HG03521 (cell line): ENCODE results near the gene RAB3A.

Experiments used
- ATAC-seq: cut with Tn5 transposase; IDR thresholded peaks from one replicate; pipeline ENCODE4 v1.9.1; 2021; ENCODE audit warnings: mild to moderate bottlenecking, moderate library complexity; ENCODE audit not compliant: unreplicated experiment

The RAB3A gene

GRCh38 chr19:18202397-18202777, 1.5 kb downstream of the RAB3A start:
- no peak for ATAC-seq

DNA sequence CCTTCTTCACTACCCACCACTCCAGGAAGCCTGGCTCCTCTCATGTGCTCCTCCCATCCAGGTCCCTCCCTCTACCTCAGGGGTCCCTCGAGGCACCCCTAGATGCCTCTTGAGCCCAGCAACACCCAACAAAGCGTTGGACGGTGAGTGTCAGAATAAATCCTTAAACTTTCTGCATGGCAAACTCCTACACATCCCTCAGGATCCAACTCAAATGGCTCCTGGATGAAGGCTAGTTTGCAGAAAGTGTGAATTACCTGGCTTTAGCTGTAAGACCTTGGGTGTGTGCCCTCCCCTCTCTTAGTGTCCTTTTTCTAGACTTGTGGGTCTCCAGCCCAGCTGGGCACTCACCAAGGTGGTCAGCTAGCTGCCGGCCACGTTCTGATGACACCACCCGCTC, 5.5 kb downstream of the RAB3A start:
- no peak for ATAC-seq

- ATAC-seq: no peak
Measured at GRCh38 chr19:18197941-18198340, 5.9 kb downstream of the RAB3A start.

- ATAC-seq: no peak
Measured at GRCh38 chr19:18197306-18197705, 6.5 kb downstream of the RAB3A start.

DNA sequence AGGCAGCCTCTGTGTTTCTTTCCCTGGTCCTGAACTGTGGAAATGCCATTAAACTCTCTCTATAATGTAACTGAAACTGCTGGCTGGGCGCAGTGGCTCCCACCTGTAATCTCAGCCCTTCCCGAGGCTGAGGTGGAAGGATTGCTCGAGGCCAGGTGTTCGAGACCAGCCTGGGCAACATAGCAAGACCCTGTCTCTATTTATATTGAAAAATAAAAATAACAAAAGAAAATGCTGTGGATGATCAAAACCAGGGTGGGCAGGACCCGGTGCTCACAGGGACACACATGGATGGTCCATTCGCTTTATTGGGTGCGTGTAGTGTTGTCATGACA, 7.4 kb downstream of the RAB3A start:
- ATAC-seq: no peak

- ATAC-seq: no peak
Measured at GRCh38 chr19:18194554-18195238, 9.1 kb downstream of the RAB3A start.

DNA sequence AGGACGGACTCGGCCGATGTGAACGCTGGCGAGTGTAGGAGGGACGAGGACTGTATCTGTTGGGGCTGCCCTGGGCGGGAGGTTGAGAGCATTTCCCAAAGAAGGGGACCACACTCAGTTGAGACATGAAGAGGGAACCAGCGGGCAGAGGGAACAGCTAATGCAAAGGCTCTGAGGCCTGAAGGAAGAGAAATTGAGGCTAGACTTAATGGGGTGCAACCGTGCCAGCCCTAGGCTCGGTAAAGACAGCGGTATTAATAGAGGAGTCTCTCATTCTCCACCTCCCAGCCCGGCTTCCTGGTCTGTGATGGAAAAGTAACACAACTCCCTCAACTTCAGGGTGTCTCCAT, 9.7 kb downstream of the RAB3A start:
- ATAC-seq: no peak

DNA sequence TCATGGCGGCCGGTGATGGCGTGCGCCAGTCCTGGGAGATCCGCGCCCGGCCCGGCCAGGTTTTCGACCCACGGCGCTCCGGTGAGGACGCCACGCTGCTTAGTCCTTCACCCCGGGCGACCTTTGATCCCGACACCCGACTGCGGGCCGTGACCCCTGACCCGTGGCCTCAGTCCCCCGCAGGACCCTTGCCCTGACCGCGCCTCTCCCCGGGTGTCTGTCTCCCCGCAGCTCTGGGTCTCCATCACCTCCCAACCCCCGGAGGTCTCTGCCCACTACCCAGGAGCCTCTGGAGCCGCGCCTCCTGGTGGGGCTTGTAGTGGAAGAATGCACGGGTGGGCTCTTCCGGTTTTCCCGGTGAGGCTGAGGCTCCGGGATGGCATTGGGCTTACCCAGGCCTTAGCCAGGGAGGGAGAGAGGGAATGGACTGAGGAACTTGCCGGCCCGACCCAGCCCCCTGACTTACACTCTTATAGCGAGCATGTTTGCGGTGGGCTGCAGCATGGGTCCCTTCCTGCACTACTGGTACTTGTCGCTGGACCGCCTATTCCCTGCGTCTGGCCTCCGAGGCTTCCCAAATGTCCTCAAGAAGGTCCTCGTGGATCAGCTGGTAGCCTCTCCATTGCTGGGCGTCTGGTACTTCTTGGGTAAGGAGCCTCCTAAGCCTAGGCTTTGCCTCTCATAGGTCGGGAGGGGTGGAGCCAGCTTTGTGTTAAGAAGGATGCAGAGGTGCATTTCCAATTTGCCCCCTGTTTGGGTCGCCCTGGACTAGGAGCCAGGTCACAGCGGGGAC, 10.3 kb downstream of the RAB3A start:
- peak; percentile 19 for ATAC-seq

DNA sequence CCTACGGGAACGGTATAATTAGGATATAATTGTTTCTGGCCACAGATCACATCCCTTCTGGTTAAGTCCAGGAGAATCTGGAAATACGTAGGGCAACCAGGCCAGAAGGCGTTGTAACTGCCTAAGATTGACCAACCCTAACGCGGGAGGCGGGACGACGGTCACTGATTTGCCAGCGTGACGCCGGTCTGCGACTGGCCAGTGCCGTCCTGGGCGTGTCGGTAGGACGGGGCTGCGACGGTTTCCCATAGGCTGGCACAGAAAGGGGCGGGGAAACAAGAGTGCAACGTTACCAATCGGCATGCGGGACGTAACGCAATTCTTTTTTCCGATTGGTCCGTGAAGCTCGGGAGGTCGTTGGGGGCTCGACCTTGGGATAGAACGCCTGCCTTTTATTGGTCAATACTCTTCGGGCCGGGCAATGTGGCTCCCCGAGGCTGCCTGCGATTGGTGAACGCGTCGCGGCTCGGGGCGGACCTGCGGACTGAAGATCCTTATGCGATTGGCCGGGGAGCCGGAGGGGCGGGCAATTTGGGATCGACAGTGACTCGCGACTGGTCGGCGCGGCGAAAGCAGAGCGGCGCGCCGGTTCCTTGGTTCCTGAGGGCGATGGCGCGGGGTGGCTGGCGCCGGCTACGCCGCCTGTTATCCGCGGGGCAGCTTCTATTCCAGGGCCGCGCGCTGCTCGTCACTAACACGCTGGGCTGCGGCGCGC, 11.0 kb downstream of the RAB3A start, which contains the start of gene MPV17L2:
Gene MPV17L2, plus strand, starts transcription at position 546 of the 715 bp plus-strand sequence. Its CDS starts 64 bp downstream, at position 610.
- peak; percentile 81 for ATAC-seq

- ATAC-seq: no peak
Measured at GRCh38 chr19:18191640-18192062, 12.2 kb downstream of the RAB3A start.

GRCh38 chr19:18190278-18190677, 13.6 kb downstream of the RAB3A start:
- ATAC-seq: no peak

- no peak for ATAC-seq
Measured at GRCh38 chr19:18185538-18185937, 18.3 kb downstream of the RAB3A start.

DNA sequence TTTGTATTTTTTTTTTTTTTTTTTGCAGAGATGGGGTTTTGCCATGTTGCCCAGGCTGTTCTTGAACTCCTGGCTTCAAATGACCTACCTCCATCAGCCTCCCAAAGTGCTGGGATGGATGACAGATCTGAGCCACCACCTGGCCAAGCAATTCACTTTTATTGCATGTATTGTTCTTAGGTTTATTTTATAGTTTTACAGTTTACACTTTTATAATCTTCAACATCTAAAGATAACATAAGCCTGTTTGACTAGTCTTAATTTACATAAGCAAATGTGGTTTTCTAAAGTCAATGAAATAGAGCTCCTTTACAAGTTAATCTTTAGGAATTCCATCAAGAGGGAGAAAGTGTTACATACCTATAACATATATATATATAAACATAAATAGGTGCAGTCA, 20.3 kb downstream of the RAB3A start:
- no peak for ATAC-seq

GRCh38 chr19:18179957-18180356, 23.9 kb downstream of the RAB3A start:
- ATAC-seq: no peak

GRCh38 chr19:18176367-18177310, 27.2 kb downstream of the RAB3A start:
- ATAC-seq: no peak

GRCh38 chr19:18174983-18175382, 28.9 kb downstream of the RAB3A start:
- ATAC-seq: no peak

GRCh38 chr19:18173572-18174288, 30.1 kb downstream of the RAB3A start, which contains the start of gene IFI30:
Gene IFI30 (plus strand): TSS chr19:18173813. CDS start chr19:18173842, 29 bp downstream.
- ATAC-seq: peak; percentile 52

GRCh38 chr19:18173054-18173571, 30.7 kb downstream of the RAB3A start:
- peak; percentile 12 for ATAC-seq

GRCh38 chr19:18172331-18173053, 31.4 kb downstream of the RAB3A start:
- ATAC-seq: no peak
